RWPE2 (cell line): Measurements from ENCODE around the gene IRF8.

Source experiments
- ATAC-seq: fragments of 200-7000 bp; cut with Tn5 transposase; 3 replicates; pipeline ENCODE4 v1.9.1; 2021; ENCODE audit warnings: low read depth
- DNase-seq: peaks from one replicate; pipeline ENCODE4 v3.0.0-alpha.2; 2020; ENCODE audit warnings: low spot score
- H3K27ac ChIP-seq: fragments of 450-650 bp; 2 replicates; pipeline ENCODE4 v1.5.1; 2017; ENCODE audit warnings: mild to moderate bottlenecking; ENCODE audit not compliant: poor library complexity, severe bottlenecking
- H3K27me3 ChIP-seq: fragments of 250-450 bp; sonication (Bioruptor Pico); 2 replicates; pipeline ENCODE4 v1.5.1; 2021; ENCODE audit warnings: mild to moderate bottlenecking, moderate library complexity; ENCODE audit not compliant: insufficient read depth, poor library complexity, severe bottlenecking
- H3K36me3 ChIP-seq: fragments of 250-450 bp; sonication (Bioruptor Pico); 2 replicates; pipeline ENCODE4 v1.5.1; 2020; ENCODE audit warnings: low read depth, mild to moderate bottlenecking, moderate library complexity
- H3K4me1 ChIP-seq: fragments of 250-450 bp; sonication (Bioruptor Pico); 2 replicates; pipeline ENCODE4 v1.5.1; 2021; ENCODE audit warnings: mild to moderate bottlenecking, moderate library complexity; ENCODE audit not compliant: insufficient read depth, poor library complexity, severe bottlenecking
- H3K4me3 ChIP-seq: fragments of 250-450 bp; sonication (Bioruptor Pico); 2 replicates; pipeline ENCODE4 v1.5.1; 2021; ENCODE audit warnings: mild to moderate bottlenecking, moderate library complexity; ENCODE audit not compliant: severe bottlenecking
- H3K9me3 ChIP-seq: fragments of 250-450 bp; sonication (Bioruptor Pico); 2 replicates; pipeline ENCODE4 v1.5.1; 2021; ENCODE audit warnings: mild to moderate bottlenecking, moderate library complexity; ENCODE audit not compliant: severe bottlenecking
- CTCF ChIP-seq: fragments of 450-650 bp; IDR thresholded peaks from one replicate; pipeline ENCODE4 v1.5.1; 2017; ENCODE audit warnings: mild to moderate bottlenecking, moderate library complexity; ENCODE audit not compliant: poor library complexity, severe bottlenecking

The IRF8 gene

GRCh38 chr16:85963753-85964285 is 64.9 kb downstream of the IRF8 start:
- Histone ChIP-seq H3K27me3 (peaks cover 31% of the 10 kb centered on the region), H3K36me3 (no peaks in the 10 kb centered on the region), H3K9me3 (no peaks in the 10 kb centered on the region), H3K27ac (no peak overlapping the region), H3K4me1 (no peaks in the 10 kb centered on the region), H3K4me3 (no peak overlapping the region)
- ATAC-seq (no peak), DNase-seq (no peak)
- no peak for TF ChIP-seq CTCF

GRCh38 chr16:85965125-85965524 is 66.2 kb downstream of the IRF8 start:
- ATAC-seq (no peak), DNase-seq (no peak)
- H3K4me3 ChIP-seq, result no peak overlapping the region
- H3K27me3 ChIP-seq, result peaks cover 36% of the 10 kb centered on the region
- H3K36me3 ChIP-seq, result no peaks in the 10 kb centered on the region
- H3K9me3 ChIP-seq, result no peaks in the 10 kb centered on the region
- no peak overlapping the region for H3K27ac ChIP-seq
- H3K4me1 ChIP-seq, result no peaks in the 10 kb centered on the region
- TF ChIP-seq CTCF, result no peak

- Histone ChIP-seq H3K27ac (no peak overlapping the region), H3K36me3 (no peaks in the 10 kb centered on the region), H3K27me3 (peaks cover 31% of the 10 kb centered on the region), H3K4me3 (no peak overlapping the region), H3K9me3 (no peaks in the 10 kb centered on the region), H3K4me1 (no peaks in the 10 kb centered on the region)
- no peak for DNase-seq
- no peak for ATAC-seq
- no peak for TF ChIP-seq CTCF
Observed at GRCh38 chr16:85967111-85967510, 68.1 kb downstream of the IRF8 start.

- no peak for DNase-seq
- no peak overlapping the region for H3K27ac ChIP-seq
- no peak for TF ChIP-seq CTCF
Observed at GRCh38 chr16:85968041-85968920, 69.3 kb downstream of the IRF8 start.

DNA sequence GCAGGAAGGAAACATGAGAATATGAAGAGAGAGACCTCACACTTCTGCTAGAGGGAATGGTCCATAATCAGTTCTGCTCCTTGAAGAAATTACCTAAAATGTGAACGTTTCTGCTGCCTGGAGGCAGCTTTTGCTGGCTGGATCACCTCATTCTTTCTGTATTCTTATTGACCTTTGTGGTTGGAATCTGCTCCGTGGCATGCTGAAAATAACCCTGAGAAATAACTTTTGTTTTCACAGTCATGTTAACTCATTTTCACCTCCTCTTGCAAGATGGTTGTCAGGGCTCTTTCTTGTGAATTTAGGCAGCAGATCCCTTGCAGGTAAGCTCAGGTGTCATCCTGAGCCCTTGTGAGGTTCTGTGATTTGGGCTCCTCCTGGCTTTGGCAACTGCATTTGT is 70.2 kb downstream of the IRF8 start:
- H3K4me1 ChIP-seq, result no peaks in the 10 kb centered on the region
- no peaks in the 10 kb centered on the region for H3K36me3 ChIP-seq
- no peak for ATAC-seq
- no peak overlapping the region for H3K4me3 ChIP-seq
- DNase-seq, result no peak
- H3K27ac ChIP-seq, result no peak overlapping the region
- TF ChIP-seq CTCF, result no peak
- H3K27me3 ChIP-seq, result peaks cover 27% of the 10 kb centered on the region
- no peaks in the 10 kb centered on the region for H3K9me3 ChIP-seq

More at GRCh38 chr16:85968041-85968920, 69.3 kb downstream of the IRF8 start:
- Histone ChIP-seq H3K9me3 (no peaks in the 10 kb centered on the region), H3K27me3 (peaks cover 30% of the 10 kb centered on the region), H3K4me3 (no peak overlapping the region), H3K36me3 (no peaks in the 10 kb centered on the region), H3K4me1 (no peaks in the 10 kb centered on the region)
- ATAC-seq, result no peak
